ENCODE results near the gene ZDHHC3.

Gene ZDHHC3

GRCh38 chr3:44894485-44894884, 81.5 kb downstream of the ZDHHC3 start:
- H3K4me3 ChIP-seq (replicated peaks; ENCODE audit: low read depth, low read length) = no peak overlapping the region
- TF ChIP-seq CTCF (IDR thresholded peaks at IDR 0.05; ENCODE audit: low read depth, low read length, missing control alignments) = no peak
- DNase-seq (ENCODE audit: extremely low read depth, low read depth) = no peak

GRCh38 chr3:44893097-44893496, 82.9 kb downstream of the ZDHHC3 start:
- no peak overlapping the region for H3K4me3 ChIP-seq (replicated peaks; ENCODE audit: low read depth, low read length)
- no peak for TF ChIP-seq CTCF (IDR thresholded peaks at IDR 0.05; ENCODE audit: low read depth, low read length, missing control alignments)
- DNase-seq (ENCODE audit: extremely low read depth, low read depth) = peak; percentile 50

- no peak overlapping the region for H3K4me3 ChIP-seq (replicated peaks; ENCODE audit: low read depth, low read length)
- TF ChIP-seq CTCF (IDR thresholded peaks at IDR 0.05; ENCODE audit: low read depth, low read length, missing control alignments) = no peak
- DNase-seq (ENCODE audit: extremely low read depth, low read depth) = no peak
These were observed 83.3 kb downstream of the ZDHHC3 start for GRCh38 chr3:44892689-44893088.

GRCh38 chr3:44890852-44891251, 85.1 kb downstream of the ZDHHC3 start:
- H3K4me3 ChIP-seq (replicated peaks; ENCODE audit: low read depth, low read length) = no peak overlapping the region
- no peak for TF ChIP-seq CTCF (IDR thresholded peaks at IDR 0.05; ENCODE audit: low read depth, low read length, missing control alignments)
- DNase-seq (ENCODE audit: extremely low read depth, low read depth) = no peak

GRCh38 chr3:44890258-44890657, 85.7 kb downstream of the ZDHHC3 start:
- DNase-seq (ENCODE audit: extremely low read depth, low read depth) = no peak
- TF ChIP-seq CTCF (IDR thresholded peaks at IDR 0.05; ENCODE audit: low read depth, low read length, missing control alignments) = no peak
- no peak overlapping the region for H3K4me3 ChIP-seq (replicated peaks; ENCODE audit: low read depth, low read length)

GRCh38 chr3:44887101-44887500, 88.9 kb downstream of the ZDHHC3 start:
- no peak for DNase-seq (ENCODE audit: extremely low read depth, low read depth)
- no peak for TF ChIP-seq CTCF (IDR thresholded peaks at IDR 0.05; ENCODE audit: low read depth, low read length, missing control alignments)
- H3K4me3 ChIP-seq (replicated peaks; ENCODE audit: low read depth, low read length) = no peak overlapping the region

GRCh38 chr3:44886561-44886960, 89.4 kb downstream of the ZDHHC3 start:
- no peak overlapping the region for H3K4me3 ChIP-seq (replicated peaks; ENCODE audit: low read depth, low read length)
- no peak for TF ChIP-seq CTCF (IDR thresholded peaks at IDR 0.05; ENCODE audit: low read depth, low read length, missing control alignments)

More at GRCh38 chr3:44886561-44886960, 89.4 kb downstream of the ZDHHC3 start:
- no peak for DNase-seq (ENCODE audit: extremely low read depth, low read depth)
